Liver (tissue), 9 donors: ENCODE results near the gene ACTL7B. TPM values are rescaled to one million over a fixed set of nuclear protein-coding genes. Genes with fewer than 3 reads are reported as not detected.

ENCODE experiments used
- DNase-seq: peaks from one replicate; pipeline ENCODE4 v3.0.0-alpha.2; 2017; ENCODE audit warnings: low spot score
- H3K27ac ChIP-seq, 2 donors: one replicate each; pipeline ENCODE4 v1.7.0; 2013; ENCODE audit warnings: inconsistent platforms in 2 of 2, low read length in 2 of 2, control low read depth in 1 of 2, low read depth in 1 of 2, mild to moderate bottlenecking in 1 of 2
- H3K27me3 ChIP-seq, 4 donors: one replicate each; pipeline versions ENCODE4 v1.6.1 to v1.7.0; 2013; ENCODE audit warnings: low read length in 3 of 4, inconsistent platforms in 1 of 4, mild to moderate bottlenecking in 1 of 4, moderate library complexity in 1 of 4; ENCODE audit not compliant: control insufficient read depth in 4 of 4, insufficient read depth in 4 of 4
- H3K36me3 ChIP-seq, 4 donors: one replicate each; pipeline versions ENCODE4 v1.6.1 to v1.7.0; 2013; ENCODE audit warnings: low read length in 3 of 4, mild to moderate bottlenecking in 3 of 4, low read depth in 1 of 4, moderate library complexity in 1 of 4; ENCODE audit not compliant: control insufficient read depth in 4 of 4, insufficient read depth in 3 of 4
- H3K4me1 ChIP-seq, 4 donors: one replicate each; pipeline versions ENCODE4 v1.6.1 to v1.7.0; 2013; ENCODE audit warnings: low read length in 3 of 4, mild to moderate bottlenecking in 3 of 4, moderate library complexity in 1 of 4; ENCODE audit not compliant: control insufficient read depth in 4 of 4, insufficient read depth in 4 of 4
- H3K4me3 ChIP-seq, 3 donors: one replicate each; pipeline versions ENCODE4 v1.6.1 to v1.7.0; 2013; ENCODE audit warnings: low read length in 3 of 3, control low read depth in 1 of 3, low read depth in 1 of 3, mild to moderate bottlenecking in 1 of 3
- H3K9ac ChIP-seq, 2 donors: one replicate each; pipeline ENCODE4 v1.7.0; 2013; ENCODE audit warnings: low read length in 2 of 2, mild to moderate bottlenecking in 2 of 2, moderate library complexity in 2 of 2, control low read depth in 1 of 2, low read depth in 1 of 2
- H3K9me3 ChIP-seq, 4 donors: one replicate each; pipeline versions ENCODE4 v1.6.1 to v1.7.0; 2013; ENCODE audit warnings: low read length in 3 of 4; ENCODE audit not compliant: control insufficient read depth in 4 of 4
- EGR1 ChIP-seq, 2 donors: IDR thresholded peaks; 2 replicates each; pipeline ENCODE4 v1.6.1; 2016 to 2018; ENCODE audit warnings: antibody characterized with exemption in 2 of 2, low read depth in 2 of 2
- GABPA ChIP-seq, 2 donors: IDR thresholded peaks in 1 of 2; conservative IDR thresholded peaks in 1 of 2; 2 replicates each; pipeline ENCODE4 v1.6.1; 2016; ENCODE audit warnings: antibody characterized with exemption in 2 of 2, mild to moderate bottlenecking in 1 of 2, moderate library complexity in 1 of 2
- HNF4G ChIP-seq: IDR thresholded peaks from 2 replicates; pipeline ENCODE4 v1.6.1; 2016; ENCODE audit warnings: antibody characterized with exemption
- NR2F2 ChIP-seq: IDR thresholded peaks from 2 replicates; pipeline ENCODE4 v1.6.1; 2016; ENCODE audit warnings: antibody characterized with exemption
- RXRA ChIP-seq, 2 donors: IDR thresholded peaks; 2 replicates each; pipeline ENCODE4 v1.6.1; 2017 to 2018; ENCODE audit warnings: antibody characterized with exemption in 2 of 2, mild to moderate bottlenecking in 1 of 2
- SP1 ChIP-seq: IDR thresholded peaks from 2 replicates; pipeline ENCODE4 v1.6.1; 2018; ENCODE audit warnings: antibody characterized with exemption, mild to moderate bottlenecking
- TAF1 ChIP-seq: conservative IDR thresholded peaks from 2 replicates; pipeline ENCODE4 v1.6.1; 2016; ENCODE audit warnings: antibody characterized with exemption, mild to moderate bottlenecking
- YY1 ChIP-seq: IDR thresholded peaks from 2 replicates; pipeline ENCODE4 v1.6.1; 2016; ENCODE audit warnings: antibody characterized with exemption, mild to moderate bottlenecking
- WGBS: extraction: QIAGEN DNeasy Blood & Tissue Kit; methylation state at CpG from one replicate; pipeline ENCODE4 v1.1.7; 2013; 5-methylcytosine and 5-hydroxymethylcytosine counted together
- polyA plus RNA-seq, 2 donors: library from polyadenylated mRNA; stranded (reverse) in 1 of 2; unstranded in 1 of 2; fragments of 200-250 nt in 1 of 2; fragments of >200 nt in 1 of 2; fragmentation: Nextera tagmentation in 1 of 2; extraction: Ambion mirVana in 1 of 2; gene quantifications; one replicate each; pipeline versions ENCODE4 v1.2.1 to v1.2.3, GENCODE V29; 2013 to 2015
- total RNA-seq, 2 donors: library from RNA; depleted of rRNA; stranded (reverse); fragments of >200 nt; gene quantifications; one replicate each; pipeline ENCODE4 v1.2.3, GENCODE V29; 2014
- TF ChIP-seq, protein P1 (sequence below): IDR thresholded peaks from 2 replicates; pipeline ENCODE4 v1.6.1; 2016; ENCODE audit warnings: antibody characterized with exemption
- TF ChIP-seq, protein P2 (sequence below): fragments of 150-350 bp; IDR thresholded peaks from 2 replicates; pipeline ENCODE4 v1.5.1; 2017; ENCODE audit warnings: improper control_type of control experiment, low read depth, low read length; ENCODE audit not compliant: missing input control
- TF ChIP-seq, protein P3 (sequence below): IDR thresholded peaks from 2 replicates; pipeline ENCODE4 v1.6.1; 2016; ENCODE audit warnings: antibody characterized with exemption
- TF ChIP-seq, protein P4 (sequence below): IDR thresholded peaks from 2 replicates; pipeline ENCODE4 v1.6.1; 2016; ENCODE audit warnings: antibody characterized with exemption, mild to moderate bottlenecking
- TF ChIP-seq, protein P5 (sequence below): IDR thresholded peaks from 2 replicates; pipeline ENCODE4 v1.6.1; 2016; ENCODE audit warnings: antibody characterized with exemption
- donor health status: healthy.
- donor health status: healthy.
- donor health status: healthy.
- donor health status: healthy.
- donor health status: healthy.

Gene ACTL7B
- total and polyA plus RNA-seq, 4 donors, result 0.09 TPM; not detected in 3

DNA sequence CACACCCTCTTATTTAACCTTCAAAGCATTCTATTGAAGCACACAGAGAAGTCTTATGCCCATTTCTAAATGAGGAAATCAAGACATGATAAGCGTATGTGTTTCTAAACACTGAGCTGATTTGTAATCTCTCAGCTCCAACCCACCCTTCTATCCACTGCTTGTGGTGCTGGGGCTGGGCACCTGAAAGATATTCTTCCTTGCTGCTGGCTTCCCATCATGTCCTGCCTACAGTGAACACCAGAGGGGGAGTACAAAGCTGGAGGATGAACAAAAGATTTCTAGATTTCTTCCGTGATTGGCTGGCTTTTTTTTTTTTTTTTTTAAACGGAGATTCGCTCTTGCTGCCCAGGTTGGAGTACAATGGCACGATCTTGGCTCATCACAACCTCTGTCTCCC is 20.6 kb upstream of the ACTL7B start (continued):
- TF ChIP-seq TAF1, result no peak
- no peak for TF ChIP-seq NR2F2
- no peak for TF ChIP-seq YY1
- TF ChIP-seq, protein P1, sequence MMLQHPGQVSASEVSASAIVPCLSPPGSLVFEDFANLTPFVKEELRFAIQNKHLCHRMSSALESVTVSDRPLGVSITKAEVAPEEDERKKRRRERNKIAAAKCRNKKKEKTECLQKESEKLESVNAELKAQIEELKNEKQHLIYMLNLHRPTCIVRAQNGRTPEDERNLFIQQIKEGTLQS, result no peak
- TF ChIP-seq, protein P2, sequence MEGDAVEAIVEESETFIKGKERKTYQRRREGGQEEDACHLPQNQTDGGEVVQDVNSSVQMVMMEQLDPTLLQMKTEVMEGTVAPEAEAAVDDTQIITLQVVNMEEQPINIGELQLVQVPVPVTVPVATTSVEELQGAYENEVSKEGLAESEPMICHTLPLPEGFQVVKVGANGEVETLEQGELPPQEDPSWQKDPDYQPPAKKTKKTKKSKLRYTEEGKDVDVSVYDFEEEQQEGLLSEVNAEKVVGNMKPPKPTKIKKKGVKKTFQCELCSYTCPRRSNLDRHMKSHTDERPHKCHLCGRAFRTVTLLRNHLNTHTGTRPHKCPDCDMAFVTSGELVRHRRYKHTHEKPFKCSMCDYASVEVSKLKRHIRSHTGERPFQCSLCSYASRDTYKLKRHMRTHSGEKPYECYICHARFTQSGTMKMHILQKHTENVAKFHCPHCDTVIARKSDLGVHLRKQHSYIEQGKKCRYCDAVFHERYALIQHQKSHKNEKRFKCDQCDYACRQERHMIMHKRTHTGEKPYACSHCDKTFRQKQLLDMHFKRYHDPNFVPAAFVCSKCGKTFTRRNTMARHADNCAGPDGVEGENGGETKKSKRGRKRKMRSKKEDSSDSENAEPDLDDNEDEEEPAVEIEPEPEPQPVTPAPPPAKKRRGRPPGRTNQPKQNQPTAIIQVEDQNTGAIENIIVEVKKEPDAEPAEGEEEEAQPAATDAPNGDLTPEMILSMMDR, result no peak

DNA sequence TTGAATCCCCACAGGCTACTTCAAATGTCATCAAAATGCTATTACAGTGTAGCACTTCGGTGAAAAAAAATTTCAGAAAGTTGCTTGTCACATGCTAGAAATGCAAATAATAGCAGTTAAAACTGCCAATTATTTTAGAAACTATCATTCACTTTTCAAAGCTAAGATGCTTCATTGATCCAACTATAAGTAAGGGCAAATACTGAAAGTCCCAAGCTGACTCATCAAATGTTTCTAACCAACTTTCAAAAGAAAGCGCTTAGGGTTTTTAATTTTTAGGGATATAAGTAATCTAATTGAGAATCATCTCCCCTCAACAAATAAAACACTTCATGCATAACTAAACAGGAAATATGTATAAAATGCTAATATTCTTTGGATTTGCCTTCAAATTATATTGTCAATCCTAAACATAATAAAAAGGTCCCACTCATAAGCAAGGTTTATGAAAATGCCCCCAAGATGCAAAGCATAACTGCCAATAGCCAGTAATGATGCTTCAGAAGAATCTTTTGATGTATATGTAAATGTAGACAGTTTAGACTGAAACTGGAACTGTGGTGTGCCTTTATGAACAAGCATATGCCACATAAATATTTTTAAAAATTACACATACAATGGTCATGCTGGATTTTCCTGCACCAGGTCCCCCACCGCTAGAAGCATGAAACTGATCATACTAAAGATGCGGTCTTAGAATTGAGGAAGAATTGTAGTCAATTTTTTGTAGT is 18.4 kb upstream of the ACTL7B start:
- TF ChIP-seq, protein P2, result no peak
- no peak for TF ChIP-seq GABPA (IDR thresholded peaks at IDR 0.05 in 1 of 2, conservative IDR thresholded peaks at IDR 0.05 in 1 of 2)
- TF ChIP-seq, protein P3, sequence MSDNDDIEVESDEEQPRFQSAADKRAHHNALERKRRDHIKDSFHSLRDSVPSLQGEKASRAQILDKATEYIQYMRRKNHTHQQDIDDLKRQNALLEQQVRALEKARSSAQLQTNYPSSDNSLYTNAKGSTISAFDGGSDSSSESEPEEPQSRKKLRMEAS, result no peak
- TF ChIP-seq, protein P4, sequence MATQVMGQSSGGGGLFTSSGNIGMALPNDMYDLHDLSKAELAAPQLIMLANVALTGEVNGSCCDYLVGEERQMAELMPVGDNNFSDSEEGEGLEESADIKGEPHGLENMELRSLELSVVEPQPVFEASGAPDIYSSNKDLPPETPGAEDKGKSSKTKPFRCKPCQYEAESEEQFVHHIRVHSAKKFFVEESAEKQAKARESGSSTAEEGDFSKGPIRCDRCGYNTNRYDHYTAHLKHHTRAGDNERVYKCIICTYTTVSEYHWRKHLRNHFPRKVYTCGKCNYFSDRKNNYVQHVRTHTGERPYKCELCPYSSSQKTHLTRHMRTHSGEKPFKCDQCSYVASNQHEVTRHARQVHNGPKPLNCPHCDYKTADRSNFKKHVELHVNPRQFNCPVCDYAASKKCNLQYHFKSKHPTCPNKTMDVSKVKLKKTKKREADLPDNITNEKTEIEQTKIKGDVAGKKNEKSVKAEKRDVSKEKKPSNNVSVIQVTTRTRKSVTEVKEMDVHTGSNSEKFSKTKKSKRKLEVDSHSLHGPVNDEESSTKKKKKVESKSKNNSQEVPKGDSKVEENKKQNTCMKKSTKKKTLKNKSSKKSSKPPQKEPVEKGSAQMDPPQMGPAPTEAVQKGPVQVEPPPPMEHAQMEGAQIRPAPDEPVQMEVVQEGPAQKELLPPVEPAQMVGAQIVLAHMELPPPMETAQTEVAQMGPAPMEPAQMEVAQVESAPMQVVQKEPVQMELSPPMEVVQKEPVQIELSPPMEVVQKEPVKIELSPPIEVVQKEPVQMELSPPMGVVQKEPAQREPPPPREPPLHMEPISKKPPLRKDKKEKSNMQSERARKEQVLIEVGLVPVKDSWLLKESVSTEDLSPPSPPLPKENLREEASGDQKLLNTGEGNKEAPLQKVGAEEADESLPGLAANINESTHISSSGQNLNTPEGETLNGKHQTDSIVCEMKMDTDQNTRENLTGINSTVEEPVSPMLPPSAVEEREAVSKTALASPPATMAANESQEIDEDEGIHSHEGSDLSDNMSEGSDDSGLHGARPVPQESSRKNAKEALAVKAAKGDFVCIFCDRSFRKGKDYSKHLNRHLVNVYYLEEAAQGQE, result no peak
- TF ChIP-seq, protein P5, sequence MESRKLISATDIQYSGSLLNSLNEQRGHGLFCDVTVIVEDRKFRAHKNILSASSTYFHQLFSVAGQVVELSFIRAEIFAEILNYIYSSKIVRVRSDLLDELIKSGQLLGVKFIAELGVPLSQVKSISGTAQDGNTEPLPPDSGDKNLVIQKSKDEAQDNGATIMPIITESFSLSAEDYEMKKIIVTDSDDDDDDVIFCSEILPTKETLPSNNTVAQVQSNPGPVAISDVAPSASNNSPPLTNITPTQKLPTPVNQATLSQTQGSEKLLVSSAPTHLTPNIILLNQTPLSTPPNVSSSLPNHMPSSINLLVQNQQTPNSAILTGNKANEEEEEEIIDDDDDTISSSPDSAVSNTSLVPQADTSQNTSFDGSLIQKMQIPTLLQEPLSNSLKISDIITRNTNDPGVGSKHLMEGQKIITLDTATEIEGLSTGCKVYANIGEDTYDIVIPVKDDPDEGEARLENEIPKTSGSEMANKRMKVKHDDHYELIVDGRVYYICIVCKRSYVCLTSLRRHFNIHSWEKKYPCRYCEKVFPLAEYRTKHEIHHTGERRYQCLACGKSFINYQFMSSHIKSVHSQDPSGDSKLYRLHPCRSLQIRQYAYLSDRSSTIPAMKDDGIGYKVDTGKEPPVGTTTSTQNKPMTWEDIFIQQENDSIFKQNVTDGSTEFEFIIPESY, result no peak
- no peak for TF ChIP-seq EGR1 (IDR thresholded peaks at IDR 0.05; ENCODE audit: low read depth in 2 of 2)
- TF ChIP-seq NR2F2, result no peak
- TF ChIP-seq YY1, result no peak
- TF ChIP-seq SP1, result no peak
- TF ChIP-seq RXRA (IDR thresholded peaks at IDR 0.05), result no peak
- no peak for TF ChIP-seq HNF4G
- no peak overlapping the region for H3K9ac ChIP-seq
- 97% methylated on average over 4 of the region's 4 CpGs for WGBS
- no peak overlapping the region for H3K4me3 ChIP-seq
- no peak overlapping the region for H3K27ac ChIP-seq
- H3K36me3 ChIP-seq, result peaks cover 13 to 57% (median 53%) of the 10 kb centered on the region in 4 donors
- no peaks in the 10 kb centered on the region for H3K27me3 ChIP-seq
- peaks cover 0 to 6% (median 0%) of the 10 kb centered on the region in 4 donors for H3K9me3 ChIP-seq
- peaks cover 4 to 10% (median 8%) of the 10 kb centered on the region in 4 donors for H3K4me1 ChIP-seq
- no peak for DNase-seq
